ENCODE measurements around the gene HEBP2.
"Not testable (repeated sequence)": the region's sequence is repeated elsewhere in the genome, so short reads cannot be mapped to it uniquely, and the experiment has no call there.

HEBP2 gene

DNA sequence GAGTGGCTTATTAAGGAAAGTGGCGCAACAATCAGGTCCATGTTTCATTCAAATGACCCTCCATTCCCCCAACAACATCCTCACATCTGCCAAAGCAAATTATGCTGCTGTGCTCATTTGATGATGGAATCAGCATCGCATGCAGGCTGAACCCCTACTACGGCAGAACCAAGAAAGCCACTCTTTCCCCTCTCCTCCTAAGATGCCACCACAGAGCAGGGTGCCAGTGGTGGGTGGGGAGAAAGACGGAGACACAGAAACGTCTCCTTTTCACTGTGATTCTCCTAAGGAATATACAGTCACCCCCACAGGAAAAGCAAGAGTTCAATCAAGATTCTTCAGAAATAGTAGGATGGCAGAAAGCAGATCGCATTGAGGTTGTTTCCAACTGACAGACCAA, 17.1 kb downstream of the HEBP2 start:
- no peak for DNase-seq (ENCODE audit: low spot score)
- in situ Hi-C loops (cut with MboI; ENCODE audit: low sequenced_read_pairs, unreplicated experiment) = no loop called here
- TF ChIP-seq, protein P1, sequence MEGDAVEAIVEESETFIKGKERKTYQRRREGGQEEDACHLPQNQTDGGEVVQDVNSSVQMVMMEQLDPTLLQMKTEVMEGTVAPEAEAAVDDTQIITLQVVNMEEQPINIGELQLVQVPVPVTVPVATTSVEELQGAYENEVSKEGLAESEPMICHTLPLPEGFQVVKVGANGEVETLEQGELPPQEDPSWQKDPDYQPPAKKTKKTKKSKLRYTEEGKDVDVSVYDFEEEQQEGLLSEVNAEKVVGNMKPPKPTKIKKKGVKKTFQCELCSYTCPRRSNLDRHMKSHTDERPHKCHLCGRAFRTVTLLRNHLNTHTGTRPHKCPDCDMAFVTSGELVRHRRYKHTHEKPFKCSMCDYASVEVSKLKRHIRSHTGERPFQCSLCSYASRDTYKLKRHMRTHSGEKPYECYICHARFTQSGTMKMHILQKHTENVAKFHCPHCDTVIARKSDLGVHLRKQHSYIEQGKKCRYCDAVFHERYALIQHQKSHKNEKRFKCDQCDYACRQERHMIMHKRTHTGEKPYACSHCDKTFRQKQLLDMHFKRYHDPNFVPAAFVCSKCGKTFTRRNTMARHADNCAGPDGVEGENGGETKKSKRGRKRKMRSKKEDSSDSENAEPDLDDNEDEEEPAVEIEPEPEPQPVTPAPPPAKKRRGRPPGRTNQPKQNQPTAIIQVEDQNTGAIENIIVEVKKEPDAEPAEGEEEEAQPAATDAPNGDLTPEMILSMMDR (IDR thresholded peaks at IDR 0.05; ENCODE audit: borderline replicate concordance, control extremely low read depth, extremely low read depth, insufficient read depth, missing control alignments) = no peak

GRCh38 chr6:138421608-138422007, 17.6 kb downstream of the HEBP2 start:
- in situ Hi-C loops (cut with MboI; ENCODE audit: low sequenced_read_pairs, unreplicated experiment) = no loop called here
- TF ChIP-seq, protein P1 (IDR thresholded peaks at IDR 0.05; ENCODE audit: borderline replicate concordance, control extremely low read depth, extremely low read depth, insufficient read depth, missing control alignments) = no peak
- DNase-seq (ENCODE audit: low spot score) = no peak

DNA sequence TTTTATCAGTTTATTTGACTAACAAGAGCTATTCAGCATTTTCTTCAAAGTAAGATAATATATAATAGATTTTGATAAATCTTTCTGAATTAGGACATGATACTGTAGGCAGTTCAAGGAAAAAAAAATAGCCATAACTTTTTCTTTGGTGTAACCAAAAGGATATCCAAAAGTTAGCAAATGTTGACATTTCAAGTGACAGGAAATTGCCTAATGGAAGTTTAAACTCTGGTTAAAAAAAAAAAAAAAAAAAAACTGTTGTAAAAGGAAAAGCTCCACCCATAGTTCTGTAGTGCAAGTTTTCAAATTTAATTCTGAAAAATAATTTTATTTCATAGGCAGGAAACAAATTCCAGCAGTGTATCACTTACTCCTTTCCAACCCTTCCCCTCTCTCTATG, 18.8 kb downstream of the HEBP2 start:
- in situ Hi-C loops (cut with MboI; ENCODE audit: low sequenced_read_pairs, unreplicated experiment) = no loop called here
- no peak for DNase-seq (ENCODE audit: low spot score)
- TF ChIP-seq, protein P1 (IDR thresholded peaks at IDR 0.05; ENCODE audit: borderline replicate concordance, control extremely low read depth, extremely low read depth, insufficient read depth, missing control alignments) = no peak

DNA sequence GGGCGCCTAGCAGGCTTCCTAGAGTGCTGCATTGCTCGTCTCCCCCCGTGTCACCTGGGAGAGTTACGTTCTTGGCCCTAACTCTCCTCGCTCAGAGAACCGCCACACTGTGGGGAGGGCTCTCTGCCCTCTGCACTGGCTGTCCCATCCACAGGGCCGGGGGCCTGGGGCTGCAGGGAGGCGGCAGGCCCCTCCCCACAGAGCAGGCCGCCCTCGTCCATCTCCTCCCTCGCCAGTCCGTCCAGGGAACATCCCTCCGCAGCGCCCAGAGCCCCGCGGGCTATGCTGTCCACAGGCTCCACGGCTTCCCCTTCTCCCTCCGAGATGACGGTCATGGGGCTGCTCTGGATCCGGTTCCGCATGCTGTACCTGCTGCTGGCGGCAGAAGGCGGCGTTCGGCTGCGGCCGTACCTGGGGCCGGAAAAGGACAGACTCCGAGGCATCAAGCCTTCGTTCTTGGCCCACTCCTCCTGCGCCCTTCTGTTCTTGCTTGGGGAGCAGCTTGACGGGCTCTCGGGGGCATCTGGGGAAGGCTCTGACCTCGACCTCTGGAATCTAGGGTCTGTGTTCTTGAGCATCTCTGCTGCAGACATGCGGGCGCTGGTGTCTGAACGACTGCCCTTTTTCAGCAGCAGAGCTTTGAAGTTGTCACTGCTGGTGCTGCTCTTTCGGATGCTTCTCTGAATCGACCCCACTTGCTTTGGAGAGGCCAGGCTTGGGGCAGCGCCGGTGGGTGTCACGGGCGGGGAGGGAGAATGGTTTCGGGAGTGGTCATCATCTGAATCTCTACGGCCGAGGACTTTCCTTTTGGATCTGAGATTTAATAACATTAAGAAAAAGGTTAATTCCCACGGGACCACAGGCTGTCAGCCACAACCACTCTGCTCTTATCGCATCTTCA, 20.2 kb downstream of the HEBP2 start:
- TF ChIP-seq, protein P1 (IDR thresholded peaks at IDR 0.05; ENCODE audit: borderline replicate concordance, control extremely low read depth, extremely low read depth, insufficient read depth, missing control alignments) = no peak
- DNase-seq (ENCODE audit: low spot score) = no peak
- in situ Hi-C loops (cut with MboI; ENCODE audit: low sequenced_read_pairs, unreplicated experiment) = no loop called here

DNA sequence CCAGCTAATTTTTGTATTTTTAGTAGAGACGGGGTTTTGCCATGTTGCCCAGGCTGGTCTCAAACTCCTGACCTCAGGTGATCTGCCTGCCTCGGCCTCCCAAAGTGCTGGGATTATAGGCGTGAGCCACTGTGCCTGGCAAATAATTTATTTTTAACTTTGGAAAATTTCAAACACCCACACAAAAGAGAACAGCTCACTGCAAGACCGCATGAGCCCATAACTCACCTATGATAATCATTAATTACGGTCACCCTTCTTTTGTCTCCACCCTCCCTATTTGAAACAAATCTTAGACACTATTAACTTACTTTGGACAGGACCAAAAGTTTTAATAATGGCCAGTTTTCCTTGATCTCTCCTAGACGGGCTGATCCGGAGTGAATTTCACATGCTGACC, 21.2 kb downstream of the HEBP2 start:
- in situ Hi-C loops (cut with MboI; ENCODE audit: low sequenced_read_pairs, unreplicated experiment) = not testable (repeated sequence)

DNA sequence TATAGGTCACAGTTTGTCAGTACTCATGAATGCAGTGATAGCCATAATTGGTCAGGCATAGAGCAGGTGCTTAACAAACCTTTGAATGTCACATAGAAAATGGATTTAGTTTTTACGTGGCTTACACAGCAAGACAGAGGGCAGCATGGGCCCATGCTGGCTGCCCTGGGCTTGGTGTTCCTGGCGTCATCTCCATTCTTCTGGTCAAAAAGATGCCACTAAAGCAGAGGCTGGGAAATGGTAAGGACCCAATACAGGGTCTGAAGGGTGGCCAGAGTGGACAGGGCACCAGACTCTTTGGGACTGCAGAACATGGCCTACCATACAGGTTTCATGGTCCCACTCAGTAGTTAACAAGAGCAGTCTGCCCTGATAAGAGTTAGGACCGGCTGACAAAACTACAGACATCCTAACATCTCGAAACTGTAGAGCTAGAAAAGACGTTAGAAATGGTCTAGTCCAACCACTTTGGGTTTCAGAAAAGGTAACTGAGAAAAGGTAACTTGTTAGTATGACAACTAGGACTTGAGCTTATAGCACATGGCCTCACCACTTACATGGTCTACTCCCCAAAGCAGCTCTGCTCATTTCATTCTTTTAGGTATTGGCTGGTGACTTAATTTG, 22.6 kb downstream of the HEBP2 start:
- TF ChIP-seq, protein P1 (IDR thresholded peaks at IDR 0.05; ENCODE audit: borderline replicate concordance, control extremely low read depth, extremely low read depth, insufficient read depth, missing control alignments) = no peak
- in situ Hi-C loops (cut with MboI; ENCODE audit: low sequenced_read_pairs, unreplicated experiment) = no loop called here
- no peak for DNase-seq (ENCODE audit: low spot score)

More for the DNA sequence above, 21.2 kb downstream of the HEBP2 start:
- DNase-seq (ENCODE audit: low spot score) = not testable (repeated sequence)

DNA sequence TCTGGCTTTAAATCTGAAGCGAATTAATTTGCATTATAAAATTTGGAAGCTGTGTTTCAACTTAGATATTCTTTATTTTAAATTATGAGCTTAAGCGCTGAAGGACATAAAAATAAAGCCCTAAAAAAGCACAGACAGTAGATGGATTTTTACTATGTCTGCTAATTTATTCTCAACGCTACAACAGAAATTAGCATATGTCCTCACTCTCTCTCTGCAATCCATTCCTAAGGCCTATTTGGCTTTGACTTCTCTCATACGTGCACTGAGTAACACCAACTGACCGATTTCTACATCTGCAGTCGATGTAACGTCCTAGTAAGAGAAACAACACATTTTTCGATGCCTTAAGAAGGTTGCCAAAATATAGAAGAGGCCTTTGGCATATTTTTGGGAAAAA, 23.7 kb downstream of the HEBP2 start:
- in situ Hi-C loops (cut with MboI; ENCODE audit: low sequenced_read_pairs, unreplicated experiment) = no loop called here
- DNase-seq (ENCODE audit: low spot score) = no peak
- TF ChIP-seq, protein P1 (IDR thresholded peaks at IDR 0.05; ENCODE audit: borderline replicate concordance, control extremely low read depth, extremely low read depth, insufficient read depth, missing control alignments) = no peak

Data from GM13976 (cell line).